ENCODE measurements around the gene ALG9.
"Not testable (repeated sequence)": the region's sequence is repeated elsewhere in the genome, so short reads cannot be mapped to it uniquely, and the experiment has no call there.

Gene ALG9

DNA sequence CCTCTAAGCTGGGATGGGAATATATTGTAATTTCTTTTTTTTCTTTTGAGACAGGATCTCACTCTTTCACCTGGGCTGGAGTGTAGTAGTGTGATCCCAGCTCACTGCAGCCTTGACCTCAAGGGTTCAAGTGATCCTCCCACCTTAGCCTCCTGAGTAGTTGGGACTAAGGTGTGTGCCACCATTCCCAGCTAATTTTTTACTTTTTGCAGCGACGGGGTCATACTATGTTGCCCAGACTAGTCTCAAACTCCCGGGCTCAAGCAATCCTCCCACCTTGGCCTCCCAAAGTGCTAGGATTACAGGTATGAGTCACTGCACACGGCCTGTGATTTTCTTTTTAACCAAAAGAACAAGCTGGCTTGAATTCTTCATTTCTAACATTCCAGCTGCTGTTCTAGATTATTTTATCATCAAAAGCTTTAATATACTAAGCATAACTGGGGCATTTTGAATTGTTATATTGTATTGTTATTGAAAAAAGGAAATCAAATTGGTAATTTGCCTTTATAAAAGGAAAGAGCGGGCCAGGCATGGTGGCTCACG lies 78.4 kb downstream of the ALG9 start:
- no peak for DNase-seq

DNA sequence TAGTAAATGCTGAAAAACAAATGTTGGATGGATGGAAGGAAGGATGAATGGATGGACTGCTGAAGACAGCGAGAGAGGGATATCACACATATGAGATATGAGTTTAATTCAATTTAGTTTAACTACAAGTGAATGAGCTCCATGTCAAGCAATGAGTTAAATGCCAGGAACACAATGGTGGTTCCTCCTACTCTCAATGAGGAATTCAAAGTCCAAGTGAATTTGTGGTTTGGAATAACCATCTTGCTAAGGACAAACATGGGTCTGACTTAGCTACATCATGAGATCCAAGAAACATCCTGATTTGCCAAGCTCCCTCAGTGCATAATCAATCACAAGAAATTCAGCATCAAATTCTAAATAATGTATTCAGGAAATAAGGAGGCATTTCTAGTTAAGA lies 79.1 kb downstream of the ALG9 start:
- no peak for DNase-seq

DNA sequence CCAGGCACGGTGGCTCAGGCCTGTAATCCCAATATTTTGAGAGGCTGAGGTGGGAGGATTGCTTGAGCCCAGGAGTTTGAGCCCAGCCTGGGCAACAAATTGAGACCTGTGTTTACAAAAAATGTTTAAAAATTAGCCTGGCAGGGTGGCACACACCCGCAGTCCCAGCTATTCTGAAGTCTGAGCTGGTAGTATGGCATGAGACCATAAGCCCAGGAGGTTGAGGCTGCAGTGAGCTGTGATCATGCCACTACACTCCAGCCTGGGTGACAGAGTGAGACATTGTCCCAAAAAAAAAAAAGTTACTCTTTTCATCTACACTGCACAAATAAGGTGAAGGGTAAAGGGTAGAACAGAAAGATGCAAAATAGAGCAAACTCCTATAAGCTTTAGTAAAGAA lies 82.9 kb downstream of the ALG9 start:
- no peak for DNase-seq

DNA sequence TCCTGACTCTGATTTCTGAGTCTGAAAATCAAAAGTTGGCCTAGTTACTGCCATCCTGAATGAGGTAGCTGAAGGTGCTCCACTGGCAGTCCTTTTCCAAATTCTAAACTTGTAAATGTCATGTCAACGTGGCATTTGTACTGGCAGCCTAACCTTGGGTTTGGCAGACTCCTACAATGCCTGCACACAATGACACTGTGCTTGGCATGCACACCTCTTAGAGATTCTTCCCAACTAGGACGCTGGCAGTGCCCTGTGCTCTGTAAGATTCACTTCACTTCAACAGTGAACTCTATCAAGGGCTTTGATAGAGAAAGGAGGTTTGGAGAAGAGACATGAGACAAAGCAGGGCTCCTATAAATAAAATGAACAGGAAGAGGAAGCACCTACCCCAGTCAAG lies 83.3 kb downstream of the ALG9 start:
- DNase-seq: no peak

- DNase-seq: no peak
These were observed 85.4 kb downstream of the ALG9 start for GRCh38 chr11:111785886-111786412.

DNA sequence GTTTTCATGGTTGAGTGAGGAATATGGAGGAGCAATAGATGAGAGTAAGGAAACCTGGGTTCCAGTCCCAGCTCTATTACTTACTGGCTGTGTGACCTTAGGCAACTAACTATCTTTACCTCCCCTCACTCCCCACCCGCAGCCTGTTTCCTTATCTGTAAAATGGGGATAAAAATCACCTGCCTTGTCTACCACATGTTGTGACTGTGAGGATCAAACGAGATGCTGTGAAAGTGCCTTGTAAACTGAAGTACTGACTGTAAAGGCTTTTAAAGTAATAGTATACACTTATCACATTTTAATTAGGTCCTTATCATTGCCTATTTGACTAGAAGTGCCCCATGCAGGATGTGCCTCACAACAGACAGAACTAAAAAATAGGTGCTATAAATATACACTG lies 86.3 kb downstream of the ALG9 start:
- no peak for DNase-seq

GRCh38 chr11:111784311-111784710 lies 87.1 kb downstream of the ALG9 start:
- not testable (repeated sequence) for DNase-seq

GRCh38 chr11:111782109-111782741 lies 89.2 kb downstream of the ALG9 start:
- DNase-seq: no peak

DNA sequence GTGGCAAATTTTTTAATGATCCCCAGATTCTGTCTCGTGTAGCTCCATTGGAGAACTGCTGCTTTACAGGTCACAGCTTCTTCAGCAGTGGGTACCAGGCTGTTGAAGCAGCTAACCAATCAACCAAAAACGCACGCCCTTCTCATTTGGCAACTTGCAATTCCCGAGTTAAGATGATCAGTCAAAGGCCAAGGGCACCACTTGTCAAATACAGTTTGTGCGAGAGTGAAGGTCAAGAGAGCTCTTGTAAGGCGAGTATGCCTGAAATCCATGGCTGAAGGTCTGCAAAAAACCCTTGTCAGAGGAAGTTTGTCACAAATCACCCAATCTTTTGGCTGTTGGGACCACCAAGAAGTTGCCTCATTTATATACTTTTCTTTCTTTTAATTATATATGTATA lies 92.3 kb downstream of the ALG9 start:
- DNase-seq: no peak

DNA sequence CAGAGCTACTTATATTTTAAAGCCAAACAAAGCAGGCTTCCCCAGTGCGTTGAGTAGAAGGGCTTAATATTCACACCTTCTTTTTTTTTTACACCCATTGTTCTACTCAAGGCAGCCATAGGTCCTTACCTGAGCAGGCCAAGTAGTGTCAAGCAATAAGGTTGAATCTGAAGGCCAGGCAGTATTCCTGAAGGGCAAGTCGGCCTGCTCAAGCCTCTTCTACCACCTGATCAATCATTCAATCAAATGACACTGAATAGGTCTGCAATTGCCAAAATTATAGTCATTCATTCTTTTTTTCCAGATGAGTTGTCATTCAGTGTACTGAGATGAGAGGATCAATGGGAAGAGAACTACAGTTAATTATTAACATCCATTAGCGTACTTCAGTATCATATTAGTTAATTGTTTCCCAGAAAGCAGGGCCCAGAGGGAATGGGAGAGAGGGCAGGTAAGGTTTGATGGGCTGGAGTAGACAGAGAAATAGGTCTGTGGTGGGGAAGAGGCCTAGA lies 93.3 kb downstream of the ALG9 start:
- DNase-seq: no peak

GRCh38 chr11:111777094-111778046 lies 94.0 kb downstream of the ALG9 start:
- DNase-seq: no peak

- DNase-seq: no peak
These were observed 94.8 kb downstream of the ALG9 start for GRCh38 chr11:111776398-111777093.

DNA sequence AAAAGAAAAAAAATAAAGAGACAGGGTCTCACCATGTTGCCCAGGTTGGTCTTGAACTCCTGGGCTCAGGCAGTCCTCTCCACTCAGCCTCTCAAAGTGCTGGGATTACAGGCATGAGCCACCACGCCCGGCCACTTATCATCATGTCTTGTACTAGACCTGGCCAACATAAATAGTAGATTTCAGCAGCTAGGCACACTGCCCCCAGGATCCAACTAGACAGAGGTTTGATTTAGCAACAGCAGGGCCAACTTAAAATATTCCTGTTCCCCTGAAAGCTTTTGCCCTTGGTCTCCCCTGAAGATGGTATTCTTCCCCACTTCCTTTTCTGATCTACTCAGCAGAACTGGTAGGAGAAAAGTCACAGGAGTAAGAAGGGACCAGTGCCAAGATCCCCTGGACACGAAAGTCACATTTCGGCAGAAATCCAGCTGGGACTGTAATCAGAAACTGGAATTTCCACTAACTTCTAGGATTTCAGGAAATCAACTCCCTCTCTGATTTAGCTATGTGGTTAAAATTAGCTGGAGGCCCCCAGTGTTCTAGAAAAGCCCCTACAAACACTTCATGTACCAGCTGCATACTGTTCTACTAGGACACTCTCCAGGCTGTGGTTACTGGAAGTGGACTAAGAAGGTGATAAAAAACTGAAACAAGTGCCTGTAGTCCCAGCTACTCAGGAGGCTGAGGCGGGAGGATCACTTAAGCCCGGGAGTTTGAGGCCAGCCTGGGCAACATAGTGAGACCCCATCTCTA lies 96.2 kb downstream of the ALG9 start:
- no peak for DNase-seq

DNA sequence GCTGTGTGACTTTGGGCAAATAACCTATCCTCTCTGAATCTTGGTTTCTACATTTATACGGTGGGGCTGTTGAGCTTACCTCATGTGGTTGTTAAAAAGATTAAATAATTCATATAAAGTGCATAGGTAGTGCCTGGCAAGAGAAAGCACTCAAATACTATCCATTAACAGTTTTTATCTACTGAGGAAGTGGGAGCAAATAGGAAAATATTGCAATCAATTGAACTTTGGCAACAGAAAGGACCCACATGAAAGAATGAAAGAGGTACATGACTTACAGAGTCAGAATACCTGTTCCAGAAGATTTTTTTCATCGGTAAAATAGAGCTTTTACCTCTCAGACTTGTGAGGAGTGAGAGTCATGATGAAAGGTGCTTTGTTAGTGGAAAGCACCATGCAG lies 98.8 kb downstream of the ALG9 start:
- DNase-seq: no peak

DNA sequence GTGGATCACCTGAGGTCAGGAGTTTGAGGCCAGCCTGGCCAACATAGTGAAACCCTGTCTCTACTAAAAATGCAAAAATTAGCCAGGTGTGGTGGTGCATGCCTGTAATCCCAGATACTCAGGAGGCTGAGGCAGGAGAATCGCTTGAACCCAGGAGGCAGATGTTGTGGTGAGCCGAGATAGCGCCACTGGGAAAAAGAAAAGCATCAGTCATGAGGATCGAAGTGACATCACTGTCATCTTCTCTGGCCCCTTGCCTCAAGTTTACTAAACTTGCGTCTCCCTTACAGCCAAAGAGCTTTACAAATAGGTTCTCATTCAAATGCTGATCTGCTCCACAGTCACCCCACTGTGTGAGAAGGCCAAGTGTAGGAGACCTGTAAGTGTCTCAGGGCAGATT lies 100.2 kb downstream of the ALG9 start:
- DNase-seq: not testable (repeated sequence)

DNA sequence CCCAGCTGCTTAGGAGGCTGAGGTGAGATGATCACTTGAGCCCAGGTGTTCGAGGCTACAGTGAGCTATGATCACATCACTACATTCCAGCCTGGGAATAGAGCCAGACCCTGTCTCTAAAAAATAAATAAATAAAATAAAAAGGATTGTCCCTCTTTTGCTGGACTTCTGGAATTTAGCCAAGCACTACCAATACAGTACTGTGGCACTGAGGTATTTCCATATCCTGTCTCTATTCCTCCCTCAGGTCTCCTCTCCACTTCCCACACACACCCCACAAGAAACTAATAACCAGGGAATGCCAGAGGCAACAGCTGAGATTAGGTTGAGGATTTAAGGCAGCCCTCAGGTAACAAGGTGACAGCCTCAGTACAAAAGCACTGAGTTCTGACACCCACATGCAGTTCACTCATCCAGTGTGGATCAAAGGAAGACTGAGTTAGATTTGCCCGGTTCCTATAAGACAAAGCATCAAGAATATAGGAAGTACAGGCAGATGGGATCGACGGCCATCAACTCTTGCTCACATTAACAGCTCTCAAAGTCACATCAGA lies 100.7 kb downstream of the ALG9 start:
- DNase-seq: no peak

- DNase-seq: no peak
These were observed 104.6 kb downstream of the ALG9 start for GRCh38 chr11:111766834-111767142.

DNA sequence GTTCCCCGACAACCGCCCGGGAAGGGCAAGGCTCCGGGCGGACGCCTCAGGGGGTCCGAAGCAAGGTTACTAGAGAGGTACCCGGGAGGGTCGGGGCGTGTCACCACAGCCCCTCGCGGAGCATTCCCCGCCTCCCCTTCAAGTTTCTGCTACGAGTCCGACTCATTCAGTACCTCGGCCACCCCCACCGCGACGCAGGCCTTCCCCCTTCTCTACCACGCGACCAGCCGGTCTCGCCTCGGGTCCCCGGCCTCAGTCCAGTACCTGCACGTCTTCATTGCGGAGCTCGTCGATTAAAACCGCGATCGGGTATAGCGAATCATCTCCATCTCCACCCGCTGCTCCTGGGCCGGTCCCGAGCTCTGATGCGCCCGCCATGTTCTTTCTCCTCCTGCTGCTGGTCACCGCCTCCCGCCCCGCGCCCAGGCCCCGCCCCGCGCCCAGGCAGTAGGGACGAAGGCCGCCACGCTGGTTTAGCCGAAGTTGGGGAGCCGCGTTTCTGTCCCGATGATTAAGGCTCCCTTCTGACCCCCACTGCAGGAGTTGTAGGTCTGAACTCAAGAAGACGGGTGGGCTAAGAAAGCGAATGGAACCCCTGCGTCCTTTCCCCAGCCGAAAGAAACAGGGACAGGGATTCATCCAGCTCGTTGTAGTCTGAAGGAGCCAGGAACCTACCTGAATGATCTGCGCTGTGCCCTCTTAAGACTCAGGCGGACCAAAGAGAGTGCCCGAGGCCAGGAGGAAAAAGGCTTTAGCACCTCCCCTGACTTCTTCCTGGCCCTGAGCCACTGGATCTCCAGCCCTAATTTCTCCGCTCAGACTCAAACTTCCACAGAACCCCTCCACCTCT lies 105.2 kb downstream of the ALG9 start, which contains the start of gene PPP2R1B:
Gene PPP2R1B, minus strand, starts transcription at position 406 of the 850 bp plus-strand sequence. Its CDS starts 28 bp downstream, at position 378.
- DNase-seq: peak; percentile 69 to 81 (median 70)

DNA sequence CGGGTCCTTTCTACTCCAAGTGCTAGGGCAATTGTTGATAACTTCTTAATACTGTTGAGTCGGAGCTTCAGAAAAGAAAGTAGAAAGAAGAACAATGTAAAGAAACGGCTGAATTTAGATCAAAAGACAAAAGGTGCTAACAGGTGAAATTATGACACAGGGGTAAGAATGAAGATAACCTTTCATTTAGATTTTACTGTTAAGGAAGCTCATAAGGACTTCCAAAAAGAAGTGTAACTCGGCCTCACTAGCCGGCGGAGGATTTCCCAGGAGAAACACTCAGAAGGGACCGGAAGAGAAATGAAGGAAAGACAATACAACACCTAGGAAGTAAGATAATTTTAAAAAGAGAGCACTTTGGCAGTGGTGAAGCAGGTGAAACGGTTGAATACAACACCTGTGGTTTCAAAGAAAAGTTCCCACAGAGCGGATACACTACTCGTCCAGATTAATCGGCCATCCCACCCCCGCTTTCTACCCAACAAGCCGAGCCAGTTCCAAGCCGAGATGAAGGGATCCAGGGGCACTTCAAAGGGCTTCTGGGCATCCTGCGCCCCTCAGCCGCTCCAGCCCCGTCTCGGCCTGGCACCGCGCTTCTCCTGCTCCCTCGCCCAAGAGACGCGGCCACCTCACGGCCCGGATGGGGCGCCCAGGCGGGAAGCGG lies 105.9 kb downstream of the ALG9 start:
- DNase-seq: no peak

DNA sequence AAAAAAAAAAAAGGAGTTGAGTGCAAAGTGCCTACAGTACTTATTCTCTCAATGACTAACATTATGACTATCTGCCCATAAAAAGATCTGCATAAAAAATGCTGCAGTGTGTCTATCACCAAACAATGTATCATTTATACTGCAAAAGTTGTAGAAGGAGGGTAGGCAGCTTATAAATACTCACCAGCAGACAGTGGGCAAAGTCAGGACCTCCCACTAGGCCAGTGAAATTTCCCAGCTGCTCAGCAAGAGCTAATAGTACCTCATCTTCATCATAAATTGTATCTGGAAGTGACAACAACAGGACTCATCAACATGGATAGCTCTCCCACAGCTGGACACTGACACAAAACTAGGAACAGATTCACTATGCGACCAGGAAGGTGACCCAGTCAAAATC lies 106.8 kb downstream of the ALG9 start:
- DNase-seq: no peak

Data from activated CD4-positive, CD25-positive, alpha-beta regulatory T cell (primary cell).